Posterior cingulate gyrus (tissue), 11 donors: ENCODE data around the gene UBXN7.
"Not testable (repeated sequence)": the region's sequence is repeated elsewhere in the genome, so short reads cannot be mapped to it uniquely, and the experiment has no call there.

Experiments used
- DNase-seq, 10 donors: peaks; one replicate each; pipeline versions ENCODE4 v3.0.0 to v3.0.0-alpha.2; 2020 to 2021; ENCODE audit warnings: mixed read lengths in 3 of 10
- intact Hi-C: fragments of 100-400 bp; cut with DNase I; formaldehyde crosslinking; loops from one replicate; pipeline ENCODE4 v1.15.1; 2023

Gene UBXN7

GRCh38 chr3:196432137-196432879 lies at the start of gene UBXN7:
UBXN7 (minus strand) TSS chr3:196432427; CDS start chr3:196432399, 28 bp downstream.
- intact Hi-C loops: loop anchor here (2.0 kb wide), 1 partner anchor 70 kb away; the partner anchor contains the start of gene RNF168
- peak; percentile 91 to 99 (median 94) for DNase-seq

- no peak for DNase-seq
- intact Hi-C loops: no loop called here
Measured at GRCh38 chr3:196477678-196478077, 45.5 kb upstream of the UBXN7 start.

- intact Hi-C loops: no loop called here
- DNase-seq: no peak
Measured at GRCh38 chr3:196472286-196472685, 40.1 kb upstream of the UBXN7 start.

GRCh38 chr3:196471551-196471950 lies 39.3 kb upstream of the UBXN7 start:
- intact Hi-C loops: no loop called here
- DNase-seq: no peak

- DNase-seq, intact Hi-C loops: not testable (repeated sequence)
Measured at GRCh38 chr3:196470182-196470581, 38.0 kb upstream of the UBXN7 start.

GRCh38 chr3:196463804-196464203 lies 31.6 kb upstream of the UBXN7 start:
- intact Hi-C loops: no loop called here

GRCh38 chr3:196463478-196463756 lies 31.2 kb upstream of the UBXN7 start:
- intact Hi-C loops: no loop called here

More at GRCh38 chr3:196463804-196464203, 31.6 kb upstream of the UBXN7 start:
- DNase-seq: no peak

GRCh38 chr3:196462680-196463477 lies 30.7 kb upstream of the UBXN7 start:
- DNase-seq, intact Hi-C loops: not testable (repeated sequence)

More at GRCh38 chr3:196463478-196463756, 31.2 kb upstream of the UBXN7 start:
- DNase-seq: no peak

- no peak for DNase-seq
- intact Hi-C loops: no loop called here
Measured at GRCh38 chr3:196458063-196458462, 25.8 kb upstream of the UBXN7 start.

GRCh38 chr3:196457470-196457869 lies 25.2 kb upstream of the UBXN7 start:
- DNase-seq, intact Hi-C loops: not testable (repeated sequence)

- DNase-seq: no peak
- intact Hi-C loops: no loop called here
Measured at GRCh38 chr3:196454935-196455334, 22.7 kb upstream of the UBXN7 start.

GRCh38 chr3:196445391-196445790 lies 13.2 kb upstream of the UBXN7 start:
- DNase-seq, intact Hi-C loops: not testable (repeated sequence)

GRCh38 chr3:196444500-196444894 lies 12.3 kb upstream of the UBXN7 start:
- no peak for DNase-seq
- intact Hi-C loops: no loop called here

GRCh38 chr3:196440696-196441095 lies 8.5 kb upstream of the UBXN7 start:
- intact Hi-C loops: no loop called here
- no peak for DNase-seq

- DNase-seq: peak in 1 of 10 donors; percentile 26
- intact Hi-C loops: no loop called here
Measured at GRCh38 chr3:196440041-196440537, 7.9 kb upstream of the UBXN7 start.

- DNase-seq: peak in 8 of 10 donors; percentile 6 to 86 (median 20)
- intact Hi-C loops: loop anchor here (2.0 kb wide), 2 partner anchors 71 to 113 kb away; partner anchors contain the start of genes DYNLT2B and RNF168
Measured at GRCh38 chr3:196431181-196432136, 768 bp downstream of the UBXN7 start.

- intact Hi-C loops: no loop called here
- DNase-seq: no peak
Measured at GRCh38 chr3:196428041-196428440, 4.2 kb downstream of the UBXN7 start.

- DNase-seq, intact Hi-C loops: not testable (repeated sequence)
Measured at GRCh38 chr3:196424421-196424820, 7.8 kb downstream of the UBXN7 start.

- DNase-seq: peak in 5 of 10 donors; percentile 30 to 89 (median 47)
- intact Hi-C loops: no loop called here
Measured at GRCh38 chr3:196423044-196423781, 9.0 kb downstream of the UBXN7 start.
